Neural cell (in vitro differentiated cells): ENCODE data around the gene RAVER1.

Experiments used
- CTCF ChIP-seq: fragments of 450-650 bp; IDR thresholded peaks from 2 replicates; pipeline ENCODE4 v1.5.1; 2014; ENCODE audit warnings: antibody characterized with exemption, mild to moderate bottlenecking, moderate library complexity; ENCODE audit not compliant: poor library complexity, severe bottlenecking
- EP300 ChIP-seq: fragments of 450-650 bp; conservative IDR thresholded peaks from 2 replicates; pipeline ENCODE4 v1.6.1; 2014; ENCODE audit warnings: antibody characterized with exemption, mild to moderate bottlenecking, moderate library complexity; ENCODE audit not compliant: poor library complexity, severe bottlenecking
- EZH2 ChIP-seq: fragments of 200-600, 300-800 bp; shearing (Covaris generic), sonication (generic); IDR thresholded peaks from 2 replicates; pipeline ENCODE4 v1.6.1; 2014; ENCODE audit warnings: antibody characterized with exemption, low read length, borderline replicate concordance, mild to moderate bottlenecking; ENCODE audit not compliant: insufficient read depth, poor library complexity, severe bottlenecking
- MXI1 ChIP-seq: fragments of 450-650 bp; conservative IDR thresholded peaks from 2 replicates; pipeline ENCODE4 v1.6.1; 2014; ENCODE audit warnings: antibody characterized with exemption, mild to moderate bottlenecking; ENCODE audit not compliant: poor library complexity, severe bottlenecking
- POLR2AphosphoS5 ChIP-seq: IDR thresholded peaks from 2 replicates; pipeline ENCODE4 v1.6.1; 2012
- RAD21 ChIP-seq: fragments of 450-650 bp; conservative IDR thresholded peaks from 2 replicates; pipeline ENCODE4 v1.6.1; 2014; ENCODE audit warnings: antibody characterized with exemption, mild to moderate bottlenecking, moderate library complexity
- REST ChIP-seq: IDR thresholded peaks from 2 replicates; pipeline ENCODE4 v1.6.1; 2012; ENCODE audit warnings: borderline replicate concordance
- SMC3 ChIP-seq: fragments of 450-650 bp; conservative IDR thresholded peaks from 2 replicates; pipeline ENCODE4 v1.6.1; 2014; ENCODE audit warnings: antibody characterized with exemption, mild to moderate bottlenecking, moderate library complexity; ENCODE audit not compliant: poor library complexity
- TAF1 ChIP-seq: IDR thresholded peaks from 2 replicates; pipeline ENCODE4 v1.6.1; 2012; ENCODE audit warnings: low read depth

- peak; percentile 56 for TF ChIP-seq CTCF
- peak; percentile 87 for TF ChIP-seq REST
- peak; percentile 92 for TF ChIP-seq POLR2AphosphoS5
- no peak for TF ChIP-seq EZH2
- peak; percentile 72 for TF ChIP-seq EP300
- TF ChIP-seq RAD21: peak; percentile 46
- TF ChIP-seq MXI1: peak; percentile 89
- TF ChIP-seq TAF1: peak; percentile 94
- peak; percentile 64 for TF ChIP-seq SMC3
Observed at GRCh38 chr19:10332965-10333757, at the start of gene RAVER1.
